Umbilical cord (tissue), 1 donor: ENCODE results near the gene TRIM26. TPM values are rescaled to one million over a fixed set of nuclear protein-coding genes. Genes with fewer than 3 reads are reported as not detected.

Source experiments
- total RNA-seq: library from RNA; depleted of rRNA; stranded (reverse); fragments of >200 nt; gene quantifications from one replicate; pipeline ENCODE4 v1.2.3, GENCODE V29; 2014; ENCODE audit warnings: low replicate concordance; ENCODE audit not compliant: insufficient read depth

The TRIM26 gene
- total RNA-seq, 1 donor from 2014 or later = 15.6 TPM

Other genes starting within 250 kb of the TRIM26 start
- 27.7 TPM for gene POLR1H, start 152.1 kb downstream of the TRIM26 start, total RNA-seq
- gene PPP1R11, start 146.2 kb downstream of the TRIM26 start, total RNA-seq = 8.9 TPM
- 1.7 TPM for gene RNF39, start 137.6 kb downstream of the TRIM26 start, total RNA-seq
- 1.7 TPM for gene TRIM31, start 100.3 kb downstream of the TRIM26 start, total RNA-seq
- gene TRIM40, start 77.3 kb downstream of the TRIM26 start, total RNA-seq = 0.48 TPM
- 4.3 TPM for gene TRIM10, start 52.2 kb downstream of the TRIM26 start, total RNA-seq
- 0.48 TPM for gene TRIM15, start 49.9 kb downstream of the TRIM26 start, total RNA-seq
- 5.5 TPM for gene TRIM39, start 113.5 kb upstream of the TRIM26 start, total RNA-seq
- 30.6 TPM for gene RPP21, start 131.8 kb upstream of the TRIM26 start, total RNA-seq